COLO668 (cell line): ENCODE results near the gene CROCC.
A peak's percentile ranks its signal among the peaks of the same experiment; 100 is the strongest.
"Not testable (repeated sequence)": the region's sequence is repeated elsewhere in the genome, so short reads cannot be mapped to it uniquely, and the experiment has no call there.

Experiments used
- DNase-seq: peaks from one replicate; lab custom pipeline; 2025; ENCODE audit not compliant: unreplicated experiment; lab: John Stamatoyannopoulos, UW

Gene CROCC

GRCh38 chr1:16921391-16922185, at the start of gene CROCC:
TSS of gene CROCC (plus strand) at chr1:16921931. CDS start at chr1:16922019, 88 bp downstream.
- DNase-seq, result no peak

GRCh38 chr1:16872152-16873075, 49.3 kb upstream of the CROCC start:
- DNase-seq, result not testable (repeated sequence)

GRCh38 chr1:16873076-16873879, 48.5 kb upstream of the CROCC start:
- DNase-seq, result not testable (repeated sequence)

- DNase-seq, result not testable (repeated sequence)
Measured at GRCh38 chr1:16874968-16875765, 46.6 kb upstream of the CROCC start.

- DNase-seq, result not testable (repeated sequence)
Measured at GRCh38 chr1:16881742-16882141, 40.0 kb upstream of the CROCC start.

- DNase-seq, result no peak
Measured at GRCh38 chr1:16882986-16883385, 38.7 kb upstream of the CROCC start.

GRCh38 chr1:16884487-16884886, 37.2 kb upstream of the CROCC start:
- not testable (repeated sequence) for DNase-seq

GRCh38 chr1:16886860-16887605, 34.7 kb upstream of the CROCC start:
- DNase-seq, result no peak

- no peak for DNase-seq
Measured at GRCh38 chr1:16888860-16889816, 32.6 kb upstream of the CROCC start.

GRCh38 chr1:16890539-16891021, 31.2 kb upstream of the CROCC start:
- DNase-seq, result not testable (repeated sequence)

GRCh38 chr1:16891057-16891456, 30.7 kb upstream of the CROCC start:
- DNase-seq, result not testable (repeated sequence)

- not testable (repeated sequence) for DNase-seq
Measured at GRCh38 chr1:16892978-16893525, 28.7 kb upstream of the CROCC start.

- not testable (repeated sequence) for DNase-seq
Measured at GRCh38 chr1:16893796-16894195, 27.9 kb upstream of the CROCC start.

- not testable (repeated sequence) for DNase-seq
Measured at GRCh38 chr1:16894338-16894737, 27.4 kb upstream of the CROCC start.

GRCh38 chr1:16895233-16895597, 26.5 kb upstream of the CROCC start:
- not testable (repeated sequence) for DNase-seq

GRCh38 chr1:16895598-16896315, 26.0 kb upstream of the CROCC start, which contains the start of gene RNU1-2:
TSS of gene RNU1-2 (plus strand) at chr1:16895980.
- DNase-seq, result peak; percentile 77
